ENCODE data around the gene TMEM108. TPM values are rescaled to one million over a fixed set of nuclear protein-coding genes. Genes with fewer than 3 reads are reported as not detected.

The TMEM108 gene
- 0.34 and 0.45 TPM in 2 replicates for total RNA-seq (2014; rRNA removed; shearing (Covaris generic))

DNA sequence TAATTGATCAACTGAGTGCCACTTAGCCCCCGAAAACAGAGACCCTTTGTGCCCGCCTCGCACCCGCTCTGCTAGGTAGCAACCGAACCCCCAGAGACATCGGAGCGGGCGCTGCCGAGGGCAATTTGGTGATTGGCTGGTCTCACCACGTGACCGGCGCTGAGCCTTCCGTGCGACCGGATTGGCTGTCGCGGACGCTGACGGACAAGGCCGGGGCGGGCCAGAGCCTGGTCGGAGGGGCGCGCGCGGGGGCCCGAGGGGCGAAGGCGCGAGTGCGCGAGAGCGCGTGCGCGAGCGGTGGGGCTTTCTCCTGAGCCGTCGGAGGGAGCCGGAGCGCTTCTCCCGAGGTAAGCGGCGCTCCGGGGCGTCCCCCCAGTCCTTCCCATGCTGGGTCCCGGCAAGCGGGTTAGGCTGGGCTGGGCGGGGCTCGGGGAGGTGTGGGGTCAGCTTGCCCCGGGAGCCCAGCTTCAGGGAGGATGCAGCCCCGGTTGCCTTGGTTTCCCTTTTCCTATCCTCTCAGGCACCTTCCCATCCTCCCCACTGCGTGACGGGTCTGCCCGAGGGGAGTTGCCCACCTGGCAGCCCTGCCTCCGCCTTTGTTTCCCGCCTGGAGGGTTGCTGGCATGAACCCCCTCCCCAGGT is at the start of gene TMEM108:
Gene TMEM108 (plus strand): TSS at position 303 of the 642 bp plus-strand sequence.

DNA sequence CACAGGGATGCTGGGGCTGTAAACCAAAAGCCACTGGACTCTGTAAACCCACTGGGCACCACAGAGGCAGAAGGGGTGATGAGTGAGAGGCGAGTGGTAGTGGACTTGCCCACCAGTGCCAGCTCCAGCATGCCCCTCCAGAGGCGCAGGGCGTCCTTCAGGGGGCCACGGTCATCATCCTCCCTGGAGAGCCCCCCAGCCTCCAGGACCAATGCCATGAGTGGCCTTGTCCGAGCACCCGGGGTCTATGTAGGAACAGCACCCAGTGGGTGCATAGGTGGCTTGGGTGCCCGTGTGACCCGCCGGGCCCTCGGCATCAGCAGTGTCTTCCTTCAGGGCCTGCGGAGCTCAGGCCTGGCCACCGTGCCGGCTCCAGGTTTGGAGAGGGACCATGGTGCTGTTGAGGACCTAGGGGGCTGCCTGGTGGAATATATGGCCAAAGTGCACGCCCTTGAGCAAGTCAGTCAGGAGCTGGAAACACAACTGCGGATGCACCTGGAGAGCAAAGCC is 361.9 kb downstream of the TMEM108 start, which contains the start of gene BFSP2:
Gene BFSP2 (plus strand): TSS at position 51 of the 510 bp plus-strand sequence. CDS start 28 bp downstream, at position 79.

